H9 (cell line): Measurements from ENCODE around the gene NDUFAB1. TPM values are rescaled to one million over a fixed set of nuclear protein-coding genes. Genes with fewer than 3 reads are reported as not detected.

Experiments used
- DNase-seq: peaks from one replicate; pipeline ENCODE4 v3.0.0-alpha.2; 2017
- H2AFZ ChIP-seq: one replicate; pipeline ENCODE4 v1.6.1; 2013; ENCODE audit warnings: mild to moderate bottlenecking, low read length, control low read depth, moderate library complexity
- H2AK5ac ChIP-seq: 2 replicates; pipeline ENCODE4 v1.6.1; 2013; ENCODE audit warnings: low read length, control low read depth, mixed read lengths; ENCODE audit not compliant: insufficient read length
- H2BK120ac ChIP-seq: one replicate; pipeline ENCODE4 v1.6.1; 2013; ENCODE audit warnings: low read depth, mild to moderate bottlenecking, low read length, control low read depth, inconsistent platforms; ENCODE audit not compliant: poor library complexity, severe bottlenecking
- H2BK12ac ChIP-seq: 2 replicates; pipeline ENCODE4 v1.6.1; 2013; ENCODE audit warnings: low read length, control low read depth, mixed read lengths, low read depth; ENCODE audit not compliant: insufficient read length
- H2BK15ac ChIP-seq: 2 replicates; pipeline ENCODE4 v1.6.1; 2013; ENCODE audit warnings: low read depth, low read length, control low read depth
- H2BK20ac ChIP-seq: one replicate; pipeline ENCODE4 v1.6.1; 2013; ENCODE audit warnings: low read depth, mild to moderate bottlenecking, low read length, control low read depth, inconsistent platforms; ENCODE audit not compliant: poor library complexity, severe bottlenecking
- H2BK5ac ChIP-seq: 2 replicates; pipeline ENCODE4 v1.6.1; 2013; ENCODE audit warnings: low read length, control low read depth, mixed read lengths; ENCODE audit not compliant: insufficient read length
- H3K14ac ChIP-seq: 2 replicates; pipeline ENCODE4 v1.6.1; 2013; ENCODE audit warnings: low read length, control low read depth; ENCODE audit not compliant: insufficient read depth
- H3K18ac ChIP-seq: 2 replicates; pipeline ENCODE4 v1.6.1; 2013; ENCODE audit warnings: low read depth, mild to moderate bottlenecking, mixed read lengths, low read length, control low read depth; ENCODE audit not compliant: insufficient read length
- H3K23ac ChIP-seq: 2 replicates; pipeline ENCODE4 v1.6.1; 2013; ENCODE audit warnings: low read length, control low read depth, mixed read lengths, low read depth; ENCODE audit not compliant: insufficient read length
- H3K23me2 ChIP-seq: 2 replicates; pipeline ENCODE4 v1.6.1; 2013; ENCODE audit warnings: low read depth, mild to moderate bottlenecking, mixed read lengths, low read length, control low read depth; ENCODE audit not compliant: insufficient read length, poor library complexity, severe bottlenecking
- H3K27ac ChIP-seq: 2 replicates; pipeline ENCODE4 v1.5.1; 2013; ENCODE audit warnings: low read length, control low read depth, mixed read lengths, low read depth; ENCODE audit not compliant: insufficient read length
- H3K27me3 ChIP-seq: 2 replicates; pipeline ENCODE4 v1.6.1; 2013; ENCODE audit warnings: low read length, control low read depth, inconsistent platforms; ENCODE audit not compliant: insufficient read depth
- H3K4ac ChIP-seq: 2 replicates; pipeline ENCODE4 v1.6.1; 2013; ENCODE audit warnings: low read depth, mild to moderate bottlenecking, control low read depth, inconsistent platforms, low read length, moderate library complexity
- H3K4me1 ChIP-seq: 2 replicates; pipeline ENCODE4 v1.6.1; 2013; ENCODE audit warnings: low read length, control low read depth, inconsistent platforms; ENCODE audit not compliant: insufficient read depth
- H3K4me2 ChIP-seq: 2 replicates; pipeline ENCODE4 v1.6.1; 2013; ENCODE audit warnings: low read length, control low read depth, mixed read lengths; ENCODE audit not compliant: insufficient read length, insufficient read depth
- H3K56ac ChIP-seq: 2 replicates; pipeline ENCODE4 v1.6.1; 2013; ENCODE audit warnings: low read depth, mild to moderate bottlenecking, mixed read lengths, low read length, control low read depth; ENCODE audit not compliant: insufficient read length
- H3K79me1 ChIP-seq: 2 replicates; pipeline ENCODE4 v1.6.1; 2013; ENCODE audit warnings: low read depth, mild to moderate bottlenecking, moderate library complexity, low read length, control low read depth, inconsistent platforms; ENCODE audit not compliant: insufficient read depth, poor library complexity, severe bottlenecking
- H3K79me2 ChIP-seq: 2 replicates; pipeline ENCODE4 v1.6.1; 2013; ENCODE audit warnings: low read length, control low read depth, inconsistent platforms; ENCODE audit not compliant: insufficient read depth
- H3K9ac ChIP-seq: 2 replicates; pipeline ENCODE4 v1.6.1; 2013; ENCODE audit warnings: low read length, control low read depth, mixed read lengths; ENCODE audit not compliant: insufficient read length; ENCODE audit errors: extremely low read depth
- H3K9me3 ChIP-seq: one replicate; pipeline ENCODE4 v1.6.1; 2013; ENCODE audit warnings: low read depth, low read length, inconsistent platforms; ENCODE audit not compliant: control insufficient read depth
- H3T11ph ChIP-seq: one replicate; pipeline ENCODE4 v1.6.1; 2013; ENCODE audit warnings: mild to moderate bottlenecking, low read length, control low read depth, inconsistent platforms
- H4K20me1 ChIP-seq: one replicate; pipeline ENCODE4 v1.6.1; 2013; ENCODE audit not compliant: control insufficient read depth, insufficient read length, insufficient read depth
- H4K5ac ChIP-seq: 2 replicates; pipeline ENCODE4 v1.6.1; 2013; ENCODE audit warnings: low read depth, mild to moderate bottlenecking, mixed read lengths, low read length, control low read depth; ENCODE audit not compliant: insufficient read length
- H4K8ac ChIP-seq: replicated peaks from 2 replicates; pipeline ENCODE4 v1.6.1; 2013; ENCODE audit warnings: low read length, control low read depth, mixed read lengths, low read depth; ENCODE audit not compliant: insufficient read length
- H4K91ac ChIP-seq: 2 replicates; pipeline ENCODE4 v1.6.1; 2013; ENCODE audit warnings: low read depth, mild to moderate bottlenecking, moderate library complexity, mixed read lengths, low read length, control low read depth; ENCODE audit not compliant: insufficient read length
- H3K27ac Mint-ChIP-seq, 3 experiments: 2 replicates in 2 of 3; 3 replicates in 1 of 3; pipeline ENCODE4 v1.8.0; 2020 to 2021; ENCODE audit warnings: mixed read lengths in 3 of 3, mild to moderate bottlenecking in 1 of 3, moderate library complexity in 1 of 3
- H3K27me3 Mint-ChIP-seq: 2 replicates; pipeline ENCODE4 v1.8.0; 2021; ENCODE audit warnings: low read depth, mild to moderate bottlenecking, moderate library complexity, mixed read lengths
- H3K36me3 Mint-ChIP-seq, 3 experiments: 2 replicates in 2 of 3; 3 replicates in 1 of 3; pipeline ENCODE4 v1.8.0; 2020 to 2021; ENCODE audit warnings: low read depth in 3 of 3, mixed read lengths in 3 of 3; ENCODE audit not compliant: insufficient read depth in 1 of 3
- H3K4me1 Mint-ChIP-seq, 2 experiments: 2 replicates each; pipeline ENCODE4 v1.8.0; 2020; ENCODE audit warnings: mixed read lengths in 2 of 2
- H3K4me3 Mint-ChIP-seq, 2 experiments: 2 replicates in 1 of 2; 3 replicates in 1 of 2; pipeline ENCODE4 v1.8.0; 2020 to 2021; ENCODE audit warnings: mild to moderate bottlenecking in 2 of 2, mixed read lengths in 2 of 2, moderate library complexity in 1 of 2
- H3K9me3 Mint-ChIP-seq, 2 experiments: 2 replicates in 1 of 2; 3 replicates in 1 of 2; pipeline ENCODE4 v1.8.0; 2020; ENCODE audit warnings: mild to moderate bottlenecking in 2 of 2, mixed read lengths in 2 of 2, moderate library complexity in 1 of 2
- total RNA-seq: library from RNA; stranded (reverse); gene quantifications from 2 replicates; pipeline ENCODE4 v1.2.1, GENCODE V29; 2021
- TF ChIP-seq, protein P1 (sequence below): fragments of 200-600 bp; sonication (generic); conservative IDR thresholded peaks from 3 replicates; pipeline ENCODE4 v1.8.0; 2021; ENCODE audit warnings: antibody characterized with exemption, mild to moderate bottlenecking

Gene NDUFAB1
- total RNA-seq, 1 experiment from 2014 or later, result 192 TPM

DNA sequence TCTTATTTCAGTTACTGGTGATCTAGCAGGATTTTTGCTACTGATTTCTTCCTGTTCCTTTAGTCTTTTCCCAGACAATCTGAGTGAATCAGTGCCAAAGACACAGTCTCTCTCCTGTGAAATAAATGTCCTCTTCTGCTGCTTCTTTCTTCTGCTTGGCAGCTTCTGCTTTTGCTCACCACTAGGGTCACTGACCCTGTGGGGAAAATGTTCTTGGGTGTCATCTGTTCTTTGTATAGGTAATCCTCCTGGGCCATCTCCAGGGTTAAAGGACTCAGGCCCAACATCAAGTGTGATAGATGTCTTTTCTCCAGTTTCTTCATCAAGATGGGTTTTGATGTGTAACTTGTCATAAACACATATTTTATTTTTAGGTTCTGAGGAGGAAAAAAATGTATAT, 39.8 kb upstream of the NDUFAB1 start:
- H3T11ph ChIP-seq, result no peak overlapping the region
- H3K14ac ChIP-seq, result no peak overlapping the region
- H3K18ac ChIP-seq, result no peak overlapping the region
- TF ChIP-seq, protein P1, sequence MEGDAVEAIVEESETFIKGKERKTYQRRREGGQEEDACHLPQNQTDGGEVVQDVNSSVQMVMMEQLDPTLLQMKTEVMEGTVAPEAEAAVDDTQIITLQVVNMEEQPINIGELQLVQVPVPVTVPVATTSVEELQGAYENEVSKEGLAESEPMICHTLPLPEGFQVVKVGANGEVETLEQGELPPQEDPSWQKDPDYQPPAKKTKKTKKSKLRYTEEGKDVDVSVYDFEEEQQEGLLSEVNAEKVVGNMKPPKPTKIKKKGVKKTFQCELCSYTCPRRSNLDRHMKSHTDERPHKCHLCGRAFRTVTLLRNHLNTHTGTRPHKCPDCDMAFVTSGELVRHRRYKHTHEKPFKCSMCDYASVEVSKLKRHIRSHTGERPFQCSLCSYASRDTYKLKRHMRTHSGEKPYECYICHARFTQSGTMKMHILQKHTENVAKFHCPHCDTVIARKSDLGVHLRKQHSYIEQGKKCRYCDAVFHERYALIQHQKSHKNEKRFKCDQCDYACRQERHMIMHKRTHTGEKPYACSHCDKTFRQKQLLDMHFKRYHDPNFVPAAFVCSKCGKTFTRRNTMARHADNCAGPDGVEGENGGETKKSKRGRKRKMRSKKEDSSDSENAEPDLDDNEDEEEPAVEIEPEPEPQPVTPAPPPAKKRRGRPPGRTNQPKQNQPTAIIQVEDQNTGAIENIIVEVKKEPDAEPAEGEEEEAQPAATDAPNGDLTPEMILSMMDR, result no peak; the same call in 2 of the 3 replicates
- no peaks in the 10 kb centered on the region for H3K27me3 ChIP-seq
- no peak overlapping the region for H4K91ac ChIP-seq
- H2BK20ac ChIP-seq, result no peak overlapping the region
- H2BK15ac ChIP-seq, result no peak overlapping the region
- H3K4me3 Mint-ChIP-seq, result no peak overlapping the region
- no peak for DNase-seq
- no peak overlapping the region for H4K5ac ChIP-seq
- H3K27me3 Mint-ChIP-seq, result no peaks in the 10 kb centered on the region
- no peaks in the 10 kb centered on the region for H3K9me3 Mint-ChIP-seq
- no peak overlapping the region for H2BK5ac ChIP-seq
- H3K23ac ChIP-seq, result no peak overlapping the region
- H3K9ac ChIP-seq, result no peak overlapping the region
- H4K20me1 ChIP-seq, result peaks cover 4% of the 10 kb centered on the region
- H2BK120ac ChIP-seq, result no peak overlapping the region
- H2BK12ac ChIP-seq, result no peak overlapping the region
- H3K4me2 ChIP-seq, result no peak overlapping the region
- H3K36me3 Mint-ChIP-seq, result peaks cover 18 to 63% (median 49%) of the 10 kb centered on the region in 3 experiments; a peak in 6 of 7 replicates
- no peak overlapping the region for H2AK5ac ChIP-seq
- no peak overlapping the region for H2AFZ ChIP-seq
- H3K27ac Mint-ChIP-seq, result no peak overlapping the region
- no peak overlapping the region for H3K56ac ChIP-seq
- H3K4me1 ChIP-seq, result no peaks in the 10 kb centered on the region
- peaks cover 1% of the 10 kb centered on the region; the same call in 1 of the 2 replicates for H3K79me2 ChIP-seq
- peaks cover 6 to 9% of the 10 kb centered on the region in 2 experiments for H3K4me1 Mint-ChIP-seq
- H4K8ac ChIP-seq, result no peak overlapping the region
- no peak overlapping the region for H3K27ac ChIP-seq
- H3K9me3 ChIP-seq, result no peaks in the 10 kb centered on the region
- no peak overlapping the region for H3K4ac ChIP-seq
- H3K23me2 ChIP-seq, result peaks cover 4% of the 10 kb centered on the region
- H3K79me1 ChIP-seq, result peaks cover 3% of the 10 kb centered on the region
